HG02943 (cell line): Measurements from ENCODE around the gene TLL1.

Source experiments
- ATAC-seq: cut with Tn5 transposase; IDR thresholded peaks from one replicate; pipeline ENCODE4 v1.9.1; 2021; ENCODE audit warnings: mild to moderate bottlenecking, low read depth, moderate library complexity; ENCODE audit not compliant: unreplicated experiment

The TLL1 gene

DNA sequence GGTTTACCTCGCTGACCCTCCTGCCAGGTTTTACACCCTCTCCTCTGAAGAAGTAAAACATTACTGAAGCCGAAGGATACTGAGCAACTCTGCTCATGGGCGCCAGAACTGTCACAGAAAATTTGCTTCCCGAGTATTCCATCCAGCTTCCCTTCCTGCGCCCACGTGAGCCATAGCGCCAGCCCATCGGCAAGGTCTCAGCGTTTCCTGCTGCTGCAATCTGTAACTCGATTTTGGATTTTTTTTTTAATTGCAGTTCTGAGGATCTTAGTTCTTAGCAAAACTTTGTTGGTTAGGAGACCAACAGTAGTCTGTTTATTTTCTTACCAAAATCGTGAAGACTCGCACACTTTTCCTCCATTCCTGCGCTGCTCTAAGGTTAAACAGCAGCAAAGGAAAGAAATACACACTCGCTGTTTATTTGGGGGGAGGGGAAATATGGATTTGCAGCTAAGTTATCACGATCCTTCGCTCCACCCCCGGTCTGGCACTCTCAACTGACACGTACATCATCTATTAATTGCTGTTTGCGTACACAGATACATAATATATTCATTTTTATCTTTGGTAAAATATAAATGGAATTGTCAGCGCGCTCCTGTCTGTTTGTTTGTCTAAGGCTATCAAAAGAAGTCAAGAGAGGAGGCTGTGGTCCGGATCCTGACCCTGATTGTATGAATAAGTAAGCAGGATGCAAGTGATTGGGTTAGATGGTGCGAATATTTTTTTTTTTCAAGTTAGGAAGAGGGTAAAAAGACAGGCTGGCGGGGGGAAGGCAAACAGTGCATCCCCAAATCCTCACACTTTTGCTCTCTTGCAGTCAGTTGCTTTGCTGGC, at the start of gene TLL1:
Gene TLL1, plus strand, starts transcription at position 777 of the 837 bp plus-strand sequence. CDS start 668 bp downstream, outside the sequence.
- ATAC-seq: no peak

DNA sequence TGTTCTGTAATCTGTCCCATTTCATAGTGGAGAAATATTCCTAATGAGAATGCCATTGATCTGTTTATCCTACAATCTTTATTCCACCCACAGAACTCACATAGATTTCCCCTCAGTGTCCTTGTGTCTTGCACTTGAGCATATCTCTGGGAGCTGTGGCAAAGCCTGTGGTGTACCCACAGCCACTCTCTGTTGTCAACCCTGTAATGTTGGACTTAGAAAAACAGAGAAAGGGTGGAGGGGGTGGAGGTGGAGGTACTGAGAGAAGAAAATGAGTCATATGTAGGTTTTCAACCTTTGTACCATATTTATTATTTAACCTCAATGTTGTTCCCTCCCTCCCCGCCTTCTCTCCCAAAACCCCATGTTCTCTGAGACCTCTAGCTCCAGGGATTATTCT, 46.9 kb upstream of the TLL1 start:
- ATAC-seq: no peak

DNA sequence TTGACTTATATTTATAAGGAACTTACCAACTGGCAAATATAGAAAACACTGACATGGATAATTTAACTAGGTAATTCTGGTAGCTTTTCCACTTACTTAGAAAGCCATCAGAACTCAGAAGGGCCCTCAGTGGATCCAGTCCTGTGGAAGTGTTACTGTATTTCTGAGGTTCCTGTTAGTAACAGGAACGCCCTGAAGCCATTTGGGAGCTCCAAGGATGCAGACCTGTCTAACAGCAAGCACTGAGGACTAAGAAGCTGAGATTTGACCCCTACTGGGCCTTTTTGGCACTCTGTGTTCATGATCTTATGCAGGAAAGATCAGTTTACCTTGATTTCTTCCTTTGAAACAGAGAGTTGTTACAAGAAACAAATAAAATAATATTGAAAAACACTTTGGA, 46.0 kb upstream of the TLL1 start:
- no peak for ATAC-seq

DNA sequence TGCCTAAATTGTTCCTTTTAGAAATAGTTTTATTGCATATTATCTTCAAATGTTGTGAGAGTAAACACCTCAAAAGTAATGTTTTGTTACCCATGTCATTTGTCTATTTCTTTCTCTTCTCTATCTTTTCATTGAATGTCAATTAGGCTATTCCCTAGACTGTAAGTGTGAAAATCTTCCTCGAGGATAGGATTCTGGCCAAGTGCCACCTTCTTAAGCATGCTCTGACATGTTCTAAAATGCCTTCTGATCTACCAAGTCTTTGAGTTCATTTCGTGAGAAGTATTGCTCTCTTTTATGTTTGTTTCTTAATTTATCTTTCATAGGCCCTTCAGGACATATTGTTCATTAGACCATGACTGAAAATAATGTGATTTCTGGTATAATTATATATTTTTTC, 44.1 kb upstream of the TLL1 start:
- no peak for ATAC-seq

DNA sequence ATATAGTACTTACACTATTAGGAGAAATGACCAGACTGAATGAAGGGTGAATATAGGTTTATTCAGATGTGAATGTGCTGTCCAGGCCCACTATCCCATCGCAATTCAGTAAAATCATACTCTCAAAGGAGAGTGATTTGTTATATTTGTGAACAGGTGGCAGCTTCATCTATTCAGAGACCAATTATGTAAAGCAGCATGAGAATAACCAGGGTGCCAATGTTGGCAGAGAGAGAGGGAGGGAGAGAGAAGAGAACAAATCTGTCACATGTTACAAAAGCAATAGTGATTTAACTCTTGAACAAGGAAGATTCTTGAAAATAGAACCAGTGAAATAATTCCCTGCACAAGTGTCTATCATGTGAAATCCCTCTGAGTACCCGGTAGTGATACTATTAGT, 38.9 kb upstream of the TLL1 start:
- ATAC-seq: no peak

DNA sequence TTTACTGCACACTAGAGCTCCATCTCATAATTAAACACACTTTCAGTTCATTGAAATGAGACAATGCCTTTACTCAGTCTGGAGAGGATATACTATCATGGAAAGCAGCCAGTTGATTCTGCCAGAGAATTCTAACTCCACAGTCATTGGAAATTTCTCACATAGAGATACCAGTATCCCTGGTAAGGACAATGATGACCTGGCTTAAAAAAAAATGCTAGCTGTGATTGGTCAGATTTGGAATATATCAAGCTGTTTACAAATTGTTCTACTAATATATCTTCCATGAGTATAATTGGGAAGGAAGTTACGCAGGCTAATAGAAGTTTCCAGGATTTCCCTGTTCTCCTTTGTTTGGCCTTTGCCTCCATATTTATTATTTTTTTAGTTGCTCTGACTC, 34.5 kb upstream of the TLL1 start:
- no peak for ATAC-seq

DNA sequence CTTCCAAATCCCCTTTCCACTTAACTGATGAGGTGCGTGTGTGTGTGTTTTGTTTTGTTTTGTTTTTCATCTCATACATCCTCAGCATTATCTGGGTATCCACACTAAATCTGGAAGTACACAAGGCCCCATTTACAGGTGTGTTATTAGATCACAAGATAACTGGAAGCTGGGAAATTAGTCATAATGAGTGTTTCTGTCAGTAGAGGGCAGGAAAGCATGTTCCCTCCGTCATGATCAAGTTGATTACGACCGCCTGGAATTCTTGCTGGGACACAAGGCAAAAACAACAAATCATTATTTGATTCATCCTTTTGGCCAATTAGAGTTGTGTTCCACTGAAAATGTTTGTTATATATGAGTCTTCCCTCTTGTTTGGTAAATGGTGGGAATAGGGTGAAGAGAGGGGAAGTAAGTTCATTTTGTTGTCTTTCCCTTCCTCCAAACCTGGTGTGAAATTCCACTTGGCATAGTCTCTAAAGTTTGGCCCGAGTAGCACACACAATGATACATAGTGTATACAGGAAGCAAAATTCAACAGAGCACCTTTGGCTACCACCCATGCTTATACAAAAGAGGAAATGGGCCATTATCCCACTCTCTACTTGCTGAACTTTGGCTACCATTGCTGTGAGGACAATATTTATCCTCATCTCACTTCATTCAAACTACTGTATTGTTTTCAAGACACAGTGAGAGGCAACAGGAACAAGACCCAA, 33.3 kb upstream of the TLL1 start:
- no peak for ATAC-seq

DNA sequence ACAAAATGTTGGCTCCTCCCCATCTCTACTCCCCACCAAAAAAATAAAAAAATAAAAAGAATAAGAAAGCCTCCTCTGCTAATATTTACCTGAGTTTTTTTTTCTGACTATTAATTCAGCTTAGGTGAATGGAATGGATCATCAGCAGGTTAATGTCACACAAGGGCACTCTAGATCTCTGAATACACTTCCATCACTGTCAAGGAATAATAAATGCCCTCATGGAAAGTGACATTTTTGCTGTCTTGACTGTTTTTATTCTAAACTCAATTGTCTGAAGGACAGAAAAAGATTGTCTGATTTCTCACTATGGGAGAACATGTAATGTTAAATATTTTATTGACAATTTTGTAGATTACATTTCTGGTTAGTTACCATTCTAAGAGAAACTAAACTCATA, 30.4 kb upstream of the TLL1 start:
- ATAC-seq: no peak

DNA sequence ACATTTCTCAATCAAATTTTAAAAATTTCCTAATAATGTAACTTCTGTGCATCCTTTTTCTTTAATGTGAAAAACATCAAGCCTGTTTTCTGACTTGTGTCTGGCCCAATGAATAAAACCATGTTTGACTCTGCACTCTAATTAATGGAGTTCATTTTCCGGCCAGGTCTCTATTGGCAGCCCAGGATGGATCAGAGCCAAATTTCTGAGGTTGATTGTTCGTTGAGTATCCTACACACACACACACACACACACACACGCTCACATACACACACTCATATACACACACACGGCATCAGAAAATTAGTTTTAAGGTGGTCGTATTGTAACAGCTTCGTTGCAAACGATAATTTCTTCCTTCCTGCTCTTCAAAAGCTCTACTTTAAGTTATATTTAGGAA, 28.9 kb upstream of the TLL1 start:
- no peak for ATAC-seq

DNA sequence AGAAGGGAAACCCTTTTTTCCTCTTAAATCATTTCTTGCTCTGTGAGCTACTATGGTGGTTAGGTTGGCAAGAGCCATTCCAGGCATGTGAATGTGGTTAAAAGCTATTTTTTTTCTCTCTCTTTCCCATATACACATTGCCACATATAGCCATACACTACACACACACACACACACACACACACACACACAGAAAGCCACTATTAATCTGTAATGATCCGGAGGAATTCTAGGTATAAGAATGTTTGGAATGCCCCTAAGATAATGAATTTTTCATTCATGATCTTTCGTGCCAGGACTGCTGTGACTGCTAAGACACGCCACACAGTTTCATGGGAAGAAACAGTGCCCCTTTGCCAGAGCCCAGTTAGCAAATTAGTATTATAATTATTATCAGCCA, 21.8 kb upstream of the TLL1 start:
- ATAC-seq: no peak

DNA sequence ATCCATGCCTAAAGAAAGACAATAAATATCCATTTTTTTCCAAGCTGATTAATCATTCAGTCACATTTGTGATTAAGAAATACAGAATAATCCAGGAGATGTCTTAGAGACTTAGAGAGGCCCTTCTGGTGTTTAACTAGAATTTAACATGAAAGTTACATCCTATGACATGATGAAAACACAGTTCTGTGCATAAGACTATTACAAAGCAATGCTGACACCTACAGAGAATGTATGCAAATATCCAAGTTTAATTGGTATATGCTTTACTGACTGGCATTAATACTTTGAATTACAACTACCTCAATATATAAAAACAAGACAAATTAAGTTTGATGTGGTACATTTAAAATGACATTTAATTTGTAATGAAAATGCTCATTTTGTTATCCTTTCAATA, 17.8 kb upstream of the TLL1 start:
- no peak for ATAC-seq

DNA sequence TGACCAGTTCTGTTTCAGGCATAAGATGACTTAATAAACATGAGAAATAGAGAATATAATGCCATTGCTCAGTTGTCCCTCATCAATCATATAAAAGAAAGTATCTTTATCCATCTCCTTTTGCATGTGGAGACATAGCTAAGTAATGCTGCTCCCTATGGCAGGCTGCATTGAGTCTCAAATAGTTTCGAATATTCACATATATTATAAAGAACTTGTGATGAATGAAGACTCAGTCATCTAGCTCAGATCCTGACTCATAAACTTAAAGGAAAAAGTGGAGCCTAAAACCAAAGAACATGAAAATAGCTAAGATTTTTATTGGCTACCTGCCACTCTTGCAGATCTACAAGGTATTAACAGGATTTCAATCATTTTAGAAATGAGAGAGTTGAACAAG, 11.7 kb upstream of the TLL1 start:
- ATAC-seq: no peak

DNA sequence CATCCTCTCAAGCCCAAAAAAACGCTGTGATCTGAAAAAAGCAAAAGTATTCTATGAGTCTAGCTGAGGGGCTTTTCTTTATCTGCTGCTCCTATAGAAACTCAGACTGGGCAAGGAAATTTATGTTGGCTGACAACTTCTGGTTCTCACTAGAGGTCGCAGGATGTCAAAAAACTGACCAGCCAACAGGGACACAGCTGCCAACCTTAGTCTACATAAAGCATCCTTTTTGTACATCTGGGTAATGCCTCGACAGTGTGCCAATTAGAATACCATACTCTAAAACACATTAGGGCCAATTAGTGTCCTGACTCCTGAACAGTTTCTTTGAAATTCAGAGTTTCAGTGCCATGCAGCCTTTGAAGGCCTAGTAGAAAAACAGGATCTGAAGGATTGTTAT, 8.8 kb upstream of the TLL1 start:
- no peak for ATAC-seq

DNA sequence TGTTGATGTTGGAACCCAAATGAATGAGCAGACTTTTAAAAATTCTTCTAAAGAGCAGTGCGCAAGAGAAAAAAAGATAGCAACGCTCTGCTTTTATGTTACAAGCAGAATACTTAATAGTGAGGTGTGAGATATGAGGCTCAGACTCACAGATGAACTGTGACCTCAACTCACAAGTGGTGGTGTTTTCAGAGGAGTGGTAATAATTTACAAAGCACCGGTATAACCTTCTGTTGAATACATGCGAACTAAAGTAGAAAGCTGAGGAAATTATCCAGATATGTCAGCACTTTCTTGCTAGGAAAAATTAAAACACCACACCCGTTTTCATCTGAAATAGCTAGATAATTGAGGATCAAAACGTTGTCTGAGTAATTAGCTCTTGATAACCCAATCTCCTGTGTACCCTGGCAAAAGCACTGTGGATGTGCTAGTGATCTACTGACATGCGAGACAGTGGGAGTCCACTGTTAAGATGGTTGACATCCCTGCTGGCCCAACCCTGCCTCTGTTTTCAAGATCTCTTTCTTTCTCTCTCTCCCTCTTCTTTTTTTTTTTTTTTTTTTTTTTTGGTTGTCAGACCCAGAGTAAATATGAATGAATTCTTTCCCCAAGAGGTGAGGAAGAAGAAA, 6.9 kb upstream of the TLL1 start:
- no peak for ATAC-seq

DNA sequence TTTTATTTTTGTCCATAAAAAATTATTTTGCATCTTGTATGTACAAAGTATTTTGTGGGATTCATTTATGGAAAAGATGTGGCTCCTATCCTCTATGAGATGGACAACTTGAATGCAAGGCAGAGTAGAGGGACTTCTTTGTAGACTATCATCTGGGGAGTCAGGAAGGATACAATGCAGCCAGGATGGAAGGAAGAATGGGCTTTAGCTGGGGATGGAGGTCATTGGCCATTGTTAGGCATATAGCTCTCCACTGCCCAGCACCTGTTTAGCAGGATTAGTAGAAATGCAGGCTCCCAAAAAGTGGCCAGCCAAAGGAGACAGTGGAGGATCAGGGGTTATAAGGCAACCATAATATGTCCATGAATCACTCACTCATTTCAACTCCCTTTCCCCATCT, 5.1 kb upstream of the TLL1 start:
- no peak for ATAC-seq

DNA sequence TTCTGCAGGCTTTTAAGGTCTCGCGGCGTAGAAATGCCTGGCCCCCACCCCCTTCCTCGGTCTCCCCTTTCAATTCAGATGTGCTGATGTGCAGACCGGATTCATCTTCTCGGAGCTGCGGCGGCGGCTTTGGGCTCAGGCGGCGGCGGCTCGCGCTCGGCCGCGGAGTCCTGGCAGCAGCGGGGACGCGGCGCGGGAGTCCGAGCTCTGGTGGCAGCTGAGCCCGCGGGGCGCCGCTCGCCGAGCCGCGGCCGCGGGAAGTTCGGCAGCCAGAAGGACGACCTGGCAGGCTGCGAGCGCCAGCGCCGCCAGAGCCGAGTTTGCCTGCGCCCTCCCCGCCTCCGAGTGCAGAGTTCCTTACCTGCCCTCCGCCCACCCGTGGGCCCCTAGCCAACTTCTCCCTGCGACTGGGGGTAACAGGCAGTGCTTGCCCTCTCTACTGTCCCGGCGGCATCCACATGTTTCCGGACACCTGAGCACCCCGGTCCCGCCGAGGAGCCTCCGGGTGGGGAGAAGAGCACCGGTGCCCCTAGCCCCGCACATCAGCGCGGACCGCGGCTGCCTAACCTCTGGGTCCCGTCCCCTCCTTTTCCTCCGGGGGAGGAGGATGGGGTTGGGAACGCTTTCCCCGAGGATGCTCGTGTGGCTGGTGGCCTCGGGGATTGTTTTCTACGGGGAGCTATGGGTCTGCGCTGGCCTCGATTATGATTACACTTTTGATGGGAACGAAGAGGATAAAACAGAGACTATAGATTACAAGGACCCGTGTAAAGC, 448 bp downstream of the TLL1 start:
- ATAC-seq: no peak

DNA sequence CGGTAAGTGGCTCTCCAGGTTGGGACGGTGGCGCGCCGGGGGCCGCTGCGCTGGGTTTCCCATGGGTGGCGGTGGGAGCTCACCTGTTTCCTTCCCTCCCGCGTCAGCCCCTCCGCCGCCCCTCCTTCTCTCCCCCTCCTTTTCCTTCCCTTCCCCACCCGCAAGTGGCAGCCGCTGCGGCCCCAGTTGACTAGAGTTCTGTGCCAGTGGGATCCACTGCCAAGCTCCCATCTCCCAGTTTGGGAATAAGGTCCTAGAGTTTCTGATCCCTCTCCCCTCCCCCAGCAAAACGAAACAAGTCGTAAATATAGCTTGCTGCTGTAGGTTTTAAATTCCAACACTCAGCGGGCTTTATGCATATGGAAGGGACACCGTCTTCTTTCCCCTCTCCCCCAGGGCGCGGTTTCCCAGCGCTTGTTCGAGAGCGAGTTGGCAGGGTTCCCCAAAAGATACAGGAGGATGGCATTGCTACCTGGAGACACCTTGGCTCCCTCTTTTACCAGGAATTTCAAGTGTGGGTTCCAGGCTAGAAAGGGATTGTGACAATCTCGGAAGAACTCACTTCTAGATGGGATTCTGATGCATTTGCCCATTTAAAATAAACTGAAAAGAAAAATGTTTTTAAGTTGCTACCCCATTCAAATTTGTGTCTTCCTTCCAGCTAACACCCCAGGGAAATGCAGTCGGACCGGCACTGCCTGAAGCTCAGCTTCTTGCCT, 1.2 kb downstream of the TLL1 start:
- no peak for ATAC-seq

DNA sequence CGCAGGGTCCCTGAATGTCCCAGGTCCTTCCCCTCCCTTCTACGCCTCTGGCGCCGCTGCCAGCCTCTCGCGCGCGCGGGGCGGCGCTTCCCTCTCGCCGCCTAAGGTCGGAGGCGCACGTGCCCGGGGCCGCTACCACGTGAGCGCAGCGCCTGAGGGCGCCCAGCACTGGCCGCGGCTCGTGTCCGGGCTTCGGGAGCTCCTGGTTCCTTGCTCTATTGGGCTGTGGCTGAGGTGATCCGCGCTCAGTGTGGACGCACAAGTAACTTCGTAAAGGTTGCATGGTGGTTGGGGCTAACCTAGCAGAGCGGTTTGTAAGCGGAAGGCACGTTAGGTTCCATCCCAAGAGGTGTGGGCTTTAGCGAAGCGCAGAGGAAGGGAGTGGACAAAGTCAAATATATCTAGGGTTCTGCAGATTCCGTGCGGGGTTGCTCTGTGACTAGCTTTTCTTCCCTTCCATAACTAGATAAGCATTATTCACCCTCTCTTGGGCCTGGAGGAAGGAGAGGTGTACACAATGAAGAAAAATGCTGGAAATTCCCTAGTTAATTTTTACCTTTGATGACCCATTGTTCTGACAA, 1.8 kb downstream of the TLL1 start:
- ATAC-seq: no peak

DNA sequence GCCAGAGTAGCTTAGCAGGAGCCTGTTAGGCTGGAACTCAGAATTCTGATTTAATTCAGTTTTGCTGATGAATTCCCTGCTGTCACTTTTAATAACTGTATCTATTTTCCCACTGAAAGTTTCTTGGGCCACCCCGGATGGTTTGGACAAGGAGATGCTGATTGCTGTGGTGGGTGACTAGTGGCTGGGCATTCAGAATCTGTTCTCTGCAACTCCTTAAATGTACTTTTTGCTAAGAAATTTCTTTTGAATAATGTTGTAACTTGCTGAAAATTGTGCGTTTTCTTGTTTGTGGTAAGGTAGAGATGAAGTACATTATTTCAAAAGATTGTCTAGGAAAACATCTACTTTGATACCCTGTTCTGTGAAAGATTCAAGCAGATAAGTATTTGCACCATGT, 2.4 kb downstream of the TLL1 start:
- ATAC-seq: no peak

DNA sequence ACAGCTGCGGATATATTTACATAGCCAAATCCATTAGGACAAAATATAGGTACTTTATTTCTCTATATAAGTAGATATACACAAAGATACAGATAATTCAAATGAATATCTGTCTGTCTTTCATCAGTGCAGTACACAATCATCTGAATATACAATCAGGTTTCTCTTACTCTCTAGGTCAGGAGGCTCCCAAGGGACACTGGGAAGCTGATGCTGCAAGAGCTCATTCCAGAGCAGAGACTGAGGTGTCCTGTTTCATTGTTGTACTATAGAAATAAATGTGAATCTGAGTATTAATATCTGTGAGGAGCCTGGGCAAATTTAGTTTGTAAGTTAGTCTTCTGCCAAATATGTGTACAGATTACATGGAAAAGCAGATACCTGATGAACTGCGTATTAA, 4.2 kb downstream of the TLL1 start:
- ATAC-seq: no peak
